ENCODE measurements around the gene PPFIA2. TPM values are rescaled to one million over a fixed set of nuclear protein-coding genes. Genes with fewer than 3 reads are reported as not detected.

The PPFIA2 gene
- polyA plus RNA-seq, 12 donors, result 1.3 to 3.0 (median 2.2) TPM; not detected in 2

DNA sequence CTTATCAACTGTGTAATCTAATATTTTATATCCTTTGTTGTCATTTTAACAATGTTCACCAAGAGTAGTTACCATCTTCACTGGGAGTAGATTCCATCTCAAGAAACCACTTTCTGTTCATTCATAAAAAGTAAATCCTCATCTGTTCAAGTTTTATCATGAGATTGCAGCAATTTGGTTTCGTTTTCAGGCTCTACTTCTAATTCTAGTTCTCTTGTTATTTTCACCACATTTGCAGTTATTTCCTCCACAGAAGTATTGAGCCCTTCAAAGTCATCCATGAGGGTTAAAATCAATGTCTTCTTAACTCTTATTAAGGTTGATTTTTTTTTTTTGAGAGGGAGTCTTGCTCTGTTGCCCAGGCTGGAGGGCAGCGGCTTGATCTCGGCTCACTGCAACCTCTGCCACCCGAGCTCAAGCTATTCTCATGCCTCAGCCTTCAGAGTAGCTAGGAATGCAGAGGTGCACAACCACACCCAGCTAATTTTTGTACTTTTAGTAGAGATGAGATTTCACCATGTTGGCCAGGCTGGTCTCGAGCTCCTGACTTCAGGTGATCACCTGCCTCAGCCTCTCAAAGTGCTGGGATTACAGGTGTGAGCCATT is 404.7 kb downstream of the PPFIA2 start:
- DNase-seq, result no peak

DNA sequence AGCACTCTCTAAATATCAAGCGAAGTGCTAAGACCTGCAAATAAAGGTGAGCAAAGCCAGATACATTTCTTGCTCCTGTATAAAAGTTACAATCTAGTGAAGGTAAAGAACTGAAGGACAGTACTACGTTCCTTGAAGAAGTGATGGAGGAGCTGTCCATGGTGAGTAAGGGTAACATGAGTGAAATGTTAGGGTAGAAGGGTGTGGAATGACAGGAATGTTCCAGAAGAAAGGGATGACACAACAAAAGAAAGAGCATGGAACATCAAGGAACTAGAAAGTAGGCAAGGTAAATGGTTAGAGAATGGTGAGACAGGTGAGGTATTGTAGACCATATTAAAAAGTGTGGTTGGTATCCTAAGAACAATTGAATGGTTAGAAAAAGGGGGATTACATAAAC is 408.8 kb downstream of the PPFIA2 start:
- DNase-seq, result no peak

DNA sequence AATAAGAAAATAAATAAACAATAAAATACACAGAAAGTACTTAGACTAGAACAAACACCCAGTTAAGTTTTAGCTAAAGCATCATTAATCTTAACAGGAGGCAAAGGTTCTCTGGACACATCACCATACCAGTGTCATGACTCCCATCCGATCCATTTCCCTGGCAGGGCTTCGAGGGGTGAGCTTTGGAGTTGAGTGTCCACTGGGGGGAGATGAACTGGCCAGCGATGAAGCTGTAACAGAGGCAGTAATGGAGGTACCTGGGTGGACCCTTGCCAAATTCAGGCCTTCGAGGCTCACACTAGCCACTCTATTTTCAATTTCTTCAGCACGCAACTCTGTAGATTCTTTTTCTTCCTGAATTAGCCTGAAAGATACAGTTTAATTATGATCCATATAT is 411.7 kb downstream of the PPFIA2 start:
- DNase-seq, result no peak

DNA sequence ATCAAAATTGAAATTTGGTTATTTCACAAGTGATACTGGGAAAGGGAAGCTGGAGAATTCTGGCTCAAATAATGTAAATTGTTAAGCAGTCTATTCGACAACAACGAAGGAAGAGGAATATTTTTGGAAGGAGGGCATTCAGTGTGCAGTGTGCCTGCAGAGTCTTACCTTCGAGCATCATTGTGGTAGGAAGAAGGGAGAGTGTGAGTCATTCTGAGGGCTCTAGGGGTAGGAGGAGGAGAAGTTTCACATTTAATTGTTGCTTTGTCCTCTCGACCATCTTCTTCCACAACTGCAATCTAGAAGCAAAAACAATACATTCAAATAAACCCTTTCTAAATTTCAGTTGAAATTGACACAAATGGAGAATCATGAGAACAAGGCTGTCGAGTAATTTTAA is 418.2 kb downstream of the PPFIA2 start:
- DNase-seq, result no peak

DNA sequence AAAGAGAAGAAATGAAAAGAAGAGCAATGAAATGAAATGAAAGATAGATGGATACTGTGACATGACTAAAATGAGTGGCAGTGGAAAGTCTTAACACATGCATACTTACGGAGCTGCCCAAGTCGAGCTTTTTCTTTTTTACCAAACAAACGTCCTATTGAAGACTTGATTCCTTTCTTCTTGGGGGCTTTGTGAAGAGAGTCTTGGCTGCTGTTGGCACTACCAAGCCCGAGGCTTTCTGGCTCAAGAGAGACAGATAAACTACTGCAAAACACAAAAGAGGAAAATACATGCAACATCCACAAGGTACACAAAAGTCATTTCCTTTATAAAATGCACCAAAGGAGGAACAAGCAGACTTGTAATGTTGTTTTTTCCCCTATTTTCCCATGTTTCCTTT is 420.1 kb downstream of the PPFIA2 start:
- peak; percentile 3 for DNase-seq

- no peak for DNase-seq
Observed at GRCh38 chr12:81337886-81338285, 421.3 kb downstream of the PPFIA2 start.

DNA sequence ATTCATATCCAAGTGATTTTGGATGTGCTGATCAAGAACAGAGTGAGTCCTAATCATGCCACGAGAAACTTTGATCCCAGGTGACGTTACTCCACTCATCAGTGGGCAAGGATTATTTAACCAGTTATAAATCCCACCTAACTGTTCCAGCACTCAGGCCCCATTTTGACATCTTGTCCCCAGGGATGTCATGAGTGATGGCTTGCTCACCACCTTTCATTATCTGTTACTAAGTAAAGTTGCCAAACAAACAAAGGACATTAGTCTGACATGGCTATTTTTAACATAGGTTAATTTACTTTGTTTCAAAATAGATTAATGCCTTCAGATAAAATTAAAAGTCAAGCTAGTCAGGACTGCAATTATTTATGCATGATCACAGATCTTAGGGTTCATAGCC is 425.3 kb downstream of the PPFIA2 start:
- no peak for DNase-seq

- DNase-seq, result no peak
Observed at GRCh38 chr12:81332054-81332453, 427.1 kb downstream of the PPFIA2 start.

DNA sequence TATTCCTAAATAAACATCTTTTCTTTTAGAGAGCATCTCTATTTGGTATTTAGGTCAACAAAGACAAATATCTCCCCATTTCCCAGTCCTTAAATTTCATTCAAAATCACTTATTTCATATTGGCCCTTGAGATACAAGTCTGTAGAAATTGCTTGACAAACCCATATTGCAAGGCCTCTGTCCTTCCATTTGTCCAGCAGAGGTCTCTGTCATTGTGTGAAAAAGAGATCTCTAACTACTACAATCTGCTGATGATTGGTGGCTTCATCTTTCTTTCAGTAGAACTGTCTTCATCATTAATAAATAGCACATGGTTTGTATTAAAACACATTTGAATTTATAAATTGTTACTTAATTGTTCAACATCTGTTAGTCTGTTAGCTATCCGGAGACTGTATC is 428.7 kb downstream of the PPFIA2 start:
- no peak for DNase-seq

DNA sequence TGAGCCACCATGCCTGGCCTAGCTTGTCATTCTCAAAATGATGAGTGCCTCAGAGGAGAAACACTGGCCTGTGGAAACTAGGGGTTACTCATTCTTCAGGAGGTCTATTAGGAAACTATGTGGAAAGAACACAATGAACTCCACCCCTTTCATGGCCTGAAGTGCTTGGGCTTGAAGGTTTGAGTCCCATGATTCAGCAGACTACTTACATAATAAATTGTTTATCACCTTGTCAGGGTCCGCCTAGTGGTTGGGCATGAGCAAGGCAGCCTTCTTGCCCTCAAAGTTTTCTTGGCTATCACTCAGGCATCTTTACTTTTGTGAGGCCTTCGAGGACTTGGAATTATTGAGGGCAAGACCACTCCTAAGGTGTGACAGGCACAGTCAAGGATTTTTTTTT is 430.1 kb downstream of the PPFIA2 start:
- no peak for DNase-seq

- DNase-seq, result no peak
Observed at GRCh38 chr12:81327425-81327824, 431.7 kb downstream of the PPFIA2 start.

- no peak for DNase-seq
Observed at GRCh38 chr12:81325086-81325485, 434.1 kb downstream of the PPFIA2 start.

DNA sequence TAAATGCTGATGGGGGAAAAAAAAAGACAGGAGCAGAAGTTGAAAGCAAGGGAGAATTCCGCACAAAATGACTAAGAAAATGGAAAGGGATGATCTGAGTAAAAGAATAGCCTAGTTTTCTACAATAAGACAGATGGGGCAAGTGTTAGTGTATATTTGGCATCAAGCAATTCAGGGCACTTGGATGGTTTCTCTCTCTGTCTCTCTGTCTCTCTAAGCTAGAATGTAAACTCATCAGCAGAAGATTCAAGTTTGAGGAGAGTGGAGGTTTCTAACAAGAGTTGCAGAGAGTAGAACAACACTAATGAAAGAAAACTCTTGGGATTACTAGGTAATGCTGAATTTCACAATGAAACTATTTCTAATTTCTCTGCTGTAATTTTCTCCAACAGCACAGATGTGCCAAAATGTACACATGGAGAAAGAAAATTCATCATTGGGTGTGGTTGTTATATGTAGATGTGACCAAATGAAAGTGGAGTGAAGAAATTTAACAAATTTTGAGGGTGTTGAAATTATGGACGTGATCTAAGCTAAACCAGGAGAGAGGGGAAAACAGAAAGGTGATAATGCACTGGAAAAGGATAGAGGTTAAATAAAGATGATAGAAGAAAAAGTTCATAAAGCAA is 444.1 kb downstream of the PPFIA2 start:
- DNase-seq, result no peak

- no peak for DNase-seq
Observed at GRCh38 chr12:81303935-81304334, 455.2 kb downstream of the PPFIA2 start.

GRCh38 chr12:81300454-81300853 is 458.7 kb downstream of the PPFIA2 start:
- no peak for DNase-seq

DNA sequence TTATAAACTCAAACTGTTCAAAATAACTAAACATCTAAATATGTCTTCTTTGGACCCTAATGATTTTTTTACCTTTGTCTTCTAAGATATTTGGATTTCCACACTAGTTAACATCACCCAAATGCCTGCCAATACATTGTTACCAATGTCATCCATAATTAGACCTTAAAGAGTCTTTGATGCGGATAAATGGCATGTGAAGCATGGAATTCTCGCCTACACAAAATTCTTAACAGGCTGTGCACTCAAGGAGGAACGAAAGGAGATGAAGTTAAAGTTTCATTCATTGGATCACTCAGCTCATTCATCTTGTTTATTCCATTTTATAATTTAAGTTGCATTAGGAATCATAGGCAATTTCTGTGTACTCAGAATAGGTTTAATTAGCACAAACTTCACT is 461.5 kb downstream of the PPFIA2 start:
- no peak for DNase-seq

DNA sequence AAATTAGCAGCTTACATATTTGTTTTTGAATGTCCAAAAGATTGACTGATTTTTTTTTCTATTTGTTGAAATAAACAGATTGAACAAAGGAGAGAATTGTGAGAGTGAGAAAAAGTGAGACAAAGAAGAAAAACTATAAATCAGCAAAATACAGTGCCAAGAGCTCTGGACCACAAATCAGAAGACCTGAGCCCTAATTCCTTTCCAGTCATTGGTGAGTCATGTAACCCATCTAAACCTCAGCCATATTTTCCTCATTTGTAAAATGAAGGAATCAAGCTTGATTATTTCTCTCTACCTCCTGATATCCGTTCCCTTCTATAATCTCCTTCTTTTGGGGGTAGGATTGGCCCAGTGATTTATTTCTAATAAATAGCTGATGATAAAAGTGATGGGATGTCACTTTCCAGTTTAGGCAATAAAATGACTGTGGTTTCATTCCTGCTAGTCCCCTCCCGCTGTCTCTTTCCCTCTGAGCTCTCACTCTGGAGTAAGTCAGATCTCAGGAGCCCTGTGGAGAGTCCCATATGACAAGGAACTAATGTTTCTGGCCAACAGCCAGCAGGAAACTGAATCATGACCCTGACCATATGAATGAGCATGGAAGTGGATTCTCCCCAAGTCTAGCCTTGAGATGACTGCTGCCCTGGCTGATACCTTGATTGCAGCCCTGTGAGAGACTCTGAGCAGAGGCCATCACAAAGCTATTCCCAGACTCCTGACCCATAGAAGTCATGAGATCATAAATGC is 462.4 kb downstream of the PPFIA2 start:
- DNase-seq, result no peak

GRCh38 chr12:81295251-81295650 is 463.9 kb downstream of the PPFIA2 start:
- no peak for DNase-seq

- no peak for DNase-seq
Observed at GRCh38 chr12:81294325-81295190, 464.6 kb downstream of the PPFIA2 start.

GRCh38 chr12:81288651-81289050 is 470.5 kb downstream of the PPFIA2 start:
- no peak for DNase-seq

GRCh38 chr12:81284137-81284536 is 475.0 kb downstream of the PPFIA2 start:
- DNase-seq, result no peak

Measured in muscle of arm (tissue), 12 donors.